HL-60/S4 treated with phorbol 12-myristate 13-acetate at 8.2 ng/mL for 4 days and 3 days (cell line): ENCODE data around the gene TRAF2.

Experiments
- in situ Hi-C: fragments of 300-500 bp; cut with MboI; formaldehyde crosslinking; loops from 2 replicates; pipeline ENCODE4 v1.15.0; 2022; ENCODE audit warnings: low sequenced_read_pairs

TRAF2 gene

GRCh38 chr9:136973618-136974617 lies 87.6 kb downstream of the TRAF2 start:
- in situ Hi-C loops: no loop called here

GRCh38 chr9:136974817-136975535 lies 88.7 kb downstream of the TRAF2 start:
- in situ Hi-C loops: no loop called here

- in situ Hi-C loops: no loop called here
Observed at GRCh38 chr9:136975644-136976043, 89.3 kb downstream of the TRAF2 start.
